Vagina (tissue), 2 donors: Measurements from ENCODE around the gene GPR137B. TPM values are rescaled to one million over a fixed set of nuclear protein-coding genes. Genes with fewer than 3 reads are reported as not detected.
"Not testable (repeated sequence)": the region's sequence is repeated elsewhere in the genome, so short reads cannot be mapped to it uniquely, and the experiment has no call there.

Experiments
- DNase-seq, 2 donors: peaks; one replicate each; pipeline ENCODE4 v3.0.0-alpha.2; 2017; ENCODE audit errors: extremely low spot score in 2 of 2
- H3K27ac ChIP-seq: fragments of 200-600 bp; sonication (generic); one replicate; pipeline ENCODE4 v1.5.1; 2019
- H3K27me3 ChIP-seq: fragments of 200-600 bp; sonication (generic); one replicate; pipeline ENCODE4 v1.5.1; 2019
- H3K36me3 ChIP-seq, 2 donors: fragments of 200-600 bp; sonication (generic); one replicate each; pipeline ENCODE4 v1.5.1; 2017 to 2019
- H3K4me1 ChIP-seq: fragments of 200-600 bp; sonication (generic); one replicate; pipeline ENCODE4 v1.5.1; 2019
- H3K4me3 ChIP-seq, 2 donors: fragments of 200-600 bp; sonication (generic); 1 replicate in 1 of 2; 2 replicates in 1 of 2; pipeline ENCODE4 v1.5.1; 2016 to 2019
- H3K9me3 ChIP-seq: fragments of 200-600 bp; sonication (generic); one replicate; pipeline ENCODE4 v1.5.1; 2019
- POLR2A ChIP-seq, 2 donors: fragments of 450-650 bp; IDR thresholded peaks; one replicate each; pipeline ENCODE4 v1.6.1; 2017; ENCODE audit warnings: antibody characterized with exemption in 2 of 2, mild to moderate bottlenecking in 2 of 2, moderate library complexity in 2 of 2
- POLR2AphosphoS5 ChIP-seq, 2 donors: sonication (generic); formaldehyde crosslinking; IDR thresholded peaks; one replicate each; pipeline ENCODE4 v1.9.0; 2017; ENCODE audit warnings: antibody characterized with exemption in 2 of 2, mild to moderate bottlenecking in 2 of 2, low read depth in 1 of 2; ENCODE audit not compliant: insufficient read depth in 1 of 2
- intact Hi-C: fragments of 100-400 bp; cut with DNase I; formaldehyde crosslinking; loops from one replicate; pipeline ENCODE4 v1.15.1; 2023
- total RNA-seq: library from RNA; depleted of rRNA; stranded (reverse); fragments of >200 nt; gene quantifications from one replicate; pipeline ENCODE4 v1.2.3, GENCODE V29; 2016
- TF ChIP-seq, protein P1 (sequence below), 3 experiments: fragments of 450-650 bp in 2 of 3; fragments of 200-600 bp in 1 of 3; sonication (generic) in 1 of 3; IDR thresholded peaks; one replicate each; pipeline ENCODE4 v1.5.1; 2017 to 2019; ENCODE audit warnings: antibody characterized with exemption in 3 of 3, mild to moderate bottlenecking in 2 of 3, moderate library complexity in 2 of 3

Gene GPR137B
- total RNA-seq, 1 donor from 2014 or later = 38.8 TPM

DNA sequence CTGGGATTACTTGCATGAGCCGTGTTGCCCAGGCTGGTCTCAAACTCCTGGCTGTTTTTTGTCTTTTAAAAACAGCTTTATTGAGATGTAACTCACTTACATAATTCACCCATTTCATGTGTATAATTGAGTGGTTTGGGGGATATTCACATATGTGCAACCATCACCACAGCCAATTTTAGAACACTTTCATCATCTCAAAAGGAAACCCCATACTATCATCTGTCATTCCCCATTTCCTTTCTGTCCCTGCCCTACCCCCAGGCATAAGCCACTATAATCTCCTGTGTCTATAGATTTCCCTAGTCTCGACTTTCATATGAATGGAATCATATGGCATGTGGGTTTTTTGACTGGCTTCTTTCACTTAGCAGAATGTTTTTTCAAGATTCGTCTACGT is 43.3 kb downstream of the GPR137B start:
- Histone ChIP-seq H3K9me3 (no peaks in the 10 kb centered on the region), H3K27ac (no peak overlapping the region), H3K4me1 (no peaks in the 10 kb centered on the region), H3K4me3 (no peak overlapping the region), H3K27me3 (no peaks in the 10 kb centered on the region), H3K36me3 (peaks cover 0 to 13% of the 10 kb centered on the region in 2 donors)
- TF ChIP-seq POLR2AphosphoS5 (IDR thresholded peaks at IDR 0.05; ENCODE audit: insufficient read depth in 1 of 2, low read depth in 1 of 2) = no peak
- no peak for TF ChIP-seq POLR2A (IDR thresholded peaks at IDR 0.05)
- TF ChIP-seq, protein P1, sequence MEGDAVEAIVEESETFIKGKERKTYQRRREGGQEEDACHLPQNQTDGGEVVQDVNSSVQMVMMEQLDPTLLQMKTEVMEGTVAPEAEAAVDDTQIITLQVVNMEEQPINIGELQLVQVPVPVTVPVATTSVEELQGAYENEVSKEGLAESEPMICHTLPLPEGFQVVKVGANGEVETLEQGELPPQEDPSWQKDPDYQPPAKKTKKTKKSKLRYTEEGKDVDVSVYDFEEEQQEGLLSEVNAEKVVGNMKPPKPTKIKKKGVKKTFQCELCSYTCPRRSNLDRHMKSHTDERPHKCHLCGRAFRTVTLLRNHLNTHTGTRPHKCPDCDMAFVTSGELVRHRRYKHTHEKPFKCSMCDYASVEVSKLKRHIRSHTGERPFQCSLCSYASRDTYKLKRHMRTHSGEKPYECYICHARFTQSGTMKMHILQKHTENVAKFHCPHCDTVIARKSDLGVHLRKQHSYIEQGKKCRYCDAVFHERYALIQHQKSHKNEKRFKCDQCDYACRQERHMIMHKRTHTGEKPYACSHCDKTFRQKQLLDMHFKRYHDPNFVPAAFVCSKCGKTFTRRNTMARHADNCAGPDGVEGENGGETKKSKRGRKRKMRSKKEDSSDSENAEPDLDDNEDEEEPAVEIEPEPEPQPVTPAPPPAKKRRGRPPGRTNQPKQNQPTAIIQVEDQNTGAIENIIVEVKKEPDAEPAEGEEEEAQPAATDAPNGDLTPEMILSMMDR (IDR thresholded peaks at IDR 0.05) = no peak
- no peak for DNase-seq
- intact Hi-C loops = no loop called here

DNA sequence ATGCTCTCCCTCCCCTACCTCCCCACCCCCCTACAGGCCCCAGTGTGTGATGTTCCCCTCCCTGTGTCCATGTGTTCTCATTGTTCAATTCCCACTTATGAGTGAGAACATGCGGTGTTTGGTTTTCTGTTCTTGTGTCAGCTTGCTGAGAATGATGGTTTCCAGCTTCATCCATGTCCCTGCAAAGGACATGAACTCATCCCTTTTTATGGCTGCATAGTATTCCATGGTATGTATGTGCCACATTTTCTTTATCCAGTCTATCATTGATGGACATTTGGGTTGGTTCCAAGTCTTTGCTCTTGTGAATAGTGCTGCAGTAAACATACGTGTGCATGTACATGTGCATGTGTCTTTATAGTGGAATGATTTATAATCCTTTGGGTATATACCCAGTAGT is 44.1 kb downstream of the GPR137B start:
- H3K27me3 ChIP-seq, H3K4me1 ChIP-seq, H3K36me3 ChIP-seq, DNase-seq, H3K27ac ChIP-seq, H3K9me3 ChIP-seq, H3K4me3 ChIP-seq, intact Hi-C loops: not testable (repeated sequence)

DNA sequence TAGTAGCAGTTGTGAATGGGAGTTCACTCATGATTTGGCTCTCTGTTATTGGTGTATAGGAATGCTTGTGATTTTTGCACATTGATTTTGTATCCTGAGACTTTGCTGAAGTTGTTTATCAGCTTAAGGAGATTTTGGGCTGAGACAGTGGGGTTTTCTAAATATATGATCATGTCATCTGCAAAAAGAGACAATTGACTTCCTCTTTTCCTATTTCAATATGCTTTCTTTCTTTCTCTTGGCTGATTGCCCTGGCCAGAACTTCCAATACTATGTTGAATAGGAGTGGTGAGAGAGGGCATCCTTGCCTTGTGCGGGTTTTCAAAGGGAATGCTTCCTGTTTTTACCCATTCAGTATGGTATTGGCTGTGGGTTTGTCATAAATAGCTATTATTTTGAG is 45.7 kb downstream of the GPR137B start:
- H3K9me3 ChIP-seq, intact Hi-C loops: not testable (repeated sequence)
- H3K36me3 ChIP-seq = peaks cover 0 to 10% of the 10 kb centered on the region in 2 donors

DNA sequence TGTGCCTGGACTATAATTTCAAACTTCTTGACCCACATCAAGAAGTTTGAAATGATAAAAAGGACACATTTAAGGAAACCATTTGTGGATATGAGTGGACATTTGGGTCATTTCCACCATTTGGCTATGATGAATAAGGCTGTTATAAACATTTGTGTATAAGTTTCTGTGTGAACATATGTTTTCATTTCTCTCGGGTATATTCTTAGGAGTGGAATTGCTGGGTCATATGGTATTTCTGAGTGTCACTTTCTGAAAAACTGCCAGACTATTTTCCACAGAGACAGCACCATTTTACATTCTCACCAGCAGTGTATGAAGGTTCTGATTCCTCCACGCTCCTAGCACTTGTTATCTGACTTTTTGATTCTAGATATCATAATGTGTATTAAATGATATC is 50.8 kb downstream of the GPR137B start:
- no peak for DNase-seq
- TF ChIP-seq POLR2A (IDR thresholded peaks at IDR 0.05) (no peak), POLR2AphosphoS5 (IDR thresholded peaks at IDR 0.05; ENCODE audit: insufficient read depth in 1 of 2, low read depth in 1 of 2) (no peak)
- TF ChIP-seq, protein P1 (IDR thresholded peaks at IDR 0.05) = no peak

More for the DNA sequence above, 45.7 kb downstream of the GPR137B start:
- not testable (repeated sequence) for H3K4me1 ChIP-seq, H3K27ac ChIP-seq, DNase-seq, H3K27me3 ChIP-seq, H3K4me3 ChIP-seq

DNA sequence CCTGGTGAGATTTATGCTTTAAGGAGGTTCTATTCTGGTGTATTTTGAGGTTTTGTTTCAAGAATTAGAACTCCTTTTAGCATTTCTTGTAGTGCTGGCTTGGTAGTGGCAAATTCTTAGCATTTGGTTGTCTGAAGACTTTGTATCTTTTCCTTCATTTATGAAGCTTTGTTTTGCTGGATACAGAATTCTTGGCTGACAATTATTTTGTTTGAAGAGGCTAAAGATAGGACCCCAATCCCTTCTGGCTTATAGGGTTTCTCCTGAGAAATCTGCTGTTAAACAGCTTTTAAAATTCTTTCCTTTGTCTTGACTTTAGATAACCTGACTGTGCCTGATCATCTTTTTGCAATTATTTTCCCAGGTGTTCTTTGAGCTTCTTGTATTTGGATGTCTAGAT is 58.6 kb downstream of the GPR137B start:
- intact Hi-C loops = loop anchor here (1.0 kb wide), 1 partner anchor 14 kb away; no protein-coding TSS in a partner anchor
- TF ChIP-seq, protein P1 (IDR thresholded peaks at IDR 0.05) = no peak
- TF ChIP-seq POLR2A (IDR thresholded peaks at IDR 0.05) (no peak), POLR2AphosphoS5 (IDR thresholded peaks at IDR 0.05; ENCODE audit: insufficient read depth in 1 of 2, low read depth in 1 of 2) (no peak)
- DNase-seq = no peak
- H3K27me3 ChIP-seq = no peaks in the 10 kb centered on the region
- H3K36me3 ChIP-seq = peaks cover 0 to 29% of the 10 kb centered on the region in 2 donors
- H3K9me3 ChIP-seq = peaks cover 7% of the 10 kb centered on the region
- no peaks in the 10 kb centered on the region for H3K4me1 ChIP-seq
- no peak overlapping the region for H3K4me3 ChIP-seq
- H3K27ac ChIP-seq = no peak overlapping the region

More for the DNA sequence above, 50.8 kb downstream of the GPR137B start:
- Histone ChIP-seq H3K27me3 (no peaks in the 10 kb centered on the region), H3K4me1 (no peaks in the 10 kb centered on the region), H3K4me3 (no peak overlapping the region), H3K27ac (no peak overlapping the region), H3K36me3 (peaks cover 0 to 6% of the 10 kb centered on the region in 2 donors), H3K9me3 (no peaks in the 10 kb centered on the region)
- intact Hi-C loops = no loop called here

DNA sequence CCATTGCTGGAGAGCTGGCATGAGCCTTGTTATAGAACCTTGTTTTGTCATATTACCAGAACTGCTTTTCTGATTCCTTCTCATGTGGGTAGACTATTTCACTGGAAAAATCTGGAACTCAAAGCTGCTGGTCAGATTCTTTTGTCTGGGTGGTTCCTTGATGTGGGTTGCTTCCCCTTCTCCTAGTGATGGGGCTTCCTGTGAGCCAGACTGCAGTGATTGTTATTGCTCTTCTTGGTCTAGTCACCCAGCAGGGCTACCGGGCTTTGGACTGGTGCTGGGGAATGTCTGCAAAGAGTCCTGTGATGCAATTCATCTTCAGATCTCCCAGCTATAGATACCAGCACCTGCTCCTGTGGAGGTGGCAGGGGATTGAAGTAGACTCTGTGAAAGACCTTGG is 59.4 kb downstream of the GPR137B start:
- no peaks in the 10 kb centered on the region for H3K4me1 ChIP-seq
- no peak overlapping the region for H3K4me3 ChIP-seq
- TF ChIP-seq, protein P1 (IDR thresholded peaks at IDR 0.05) = no peak
- TF ChIP-seq POLR2A (IDR thresholded peaks at IDR 0.05) (no peak), POLR2AphosphoS5 (IDR thresholded peaks at IDR 0.05; ENCODE audit: insufficient read depth in 1 of 2, low read depth in 1 of 2) (no peak)
- no peaks in the 10 kb centered on the region for H3K27me3 ChIP-seq
- H3K9me3 ChIP-seq = peaks cover 7% of the 10 kb centered on the region
- no peak overlapping the region for H3K27ac ChIP-seq
- DNase-seq = no peak
- intact Hi-C loops = no loop called here
- H3K36me3 ChIP-seq = peaks cover 0 to 29% of the 10 kb centered on the region in 2 donors
